Adrenal gland (tissue), 5 donors: ENCODE results near the gene CEP192.

Experiments used
- POLR2A ChIP-seq, 2 donors: fragments of 450-650 bp; IDR thresholded peaks; one replicate each; pipeline ENCODE4 v1.6.1; 2017; ENCODE audit warnings: antibody characterized with exemption in 2 of 2, mild to moderate bottlenecking in 2 of 2, moderate library complexity in 1 of 2
- TF ChIP-seq, protein P1 (sequence below), 6 experiments: fragments of 450-650 bp in 4 of 6; fragments of 200-600 bp in 2 of 6; sonication (generic) in 1 of 6; IDR thresholded peaks; 1 replicate in 5 of 6; 2 replicates in 1 of 6; pipeline versions ENCODE4 v1.5.1 to v1.8.0; 2016 to 2021; ENCODE audit warnings: antibody characterized with exemption in 6 of 6, mild to moderate bottlenecking in 2 of 6, moderate library complexity in 1 of 6
- donor health status: DM: no; HTN: no; CAD: no.

DNA sequence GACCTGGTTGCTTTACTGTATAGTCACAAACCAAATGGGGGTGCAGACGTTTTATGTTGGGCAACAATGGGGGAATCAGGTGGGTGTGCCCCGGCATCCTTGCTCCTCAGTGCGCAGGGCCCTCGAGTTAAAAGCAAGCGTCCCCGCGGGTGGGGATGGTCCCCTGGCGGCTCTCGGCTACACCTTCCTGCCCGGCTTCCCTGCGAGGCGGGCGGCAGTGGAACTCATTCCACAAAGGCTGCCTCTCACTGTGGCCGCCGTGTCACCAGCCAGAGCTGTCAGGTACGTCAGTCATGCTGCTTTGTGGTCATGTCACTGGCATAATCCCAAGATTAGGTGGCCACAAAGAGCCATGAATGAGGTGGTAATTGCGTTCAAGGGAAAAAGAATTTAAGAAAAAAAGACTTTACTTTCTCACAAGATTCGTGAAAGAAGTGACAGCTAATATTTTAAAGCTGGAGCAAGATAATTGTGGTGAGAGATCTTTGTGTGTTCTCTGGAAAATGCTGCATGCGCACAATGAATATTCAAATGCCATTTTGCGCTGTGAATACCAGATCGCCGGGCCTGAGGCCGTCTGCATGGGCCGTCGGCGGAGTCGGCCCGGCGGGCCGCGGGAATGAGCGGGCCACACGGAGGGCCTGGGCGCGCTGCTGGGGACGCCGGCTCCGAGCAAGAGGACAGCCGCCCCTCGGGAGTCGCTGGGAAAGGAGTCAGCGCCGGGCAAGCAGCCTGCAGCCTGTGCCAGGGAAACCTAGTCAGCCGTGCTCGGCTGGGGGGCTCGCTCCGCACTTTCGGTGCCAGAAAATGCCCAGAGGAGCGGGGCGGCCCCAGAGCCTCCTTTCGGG, 145.1 kb downstream of the CEP192 start:
- TF ChIP-seq, protein P1, sequence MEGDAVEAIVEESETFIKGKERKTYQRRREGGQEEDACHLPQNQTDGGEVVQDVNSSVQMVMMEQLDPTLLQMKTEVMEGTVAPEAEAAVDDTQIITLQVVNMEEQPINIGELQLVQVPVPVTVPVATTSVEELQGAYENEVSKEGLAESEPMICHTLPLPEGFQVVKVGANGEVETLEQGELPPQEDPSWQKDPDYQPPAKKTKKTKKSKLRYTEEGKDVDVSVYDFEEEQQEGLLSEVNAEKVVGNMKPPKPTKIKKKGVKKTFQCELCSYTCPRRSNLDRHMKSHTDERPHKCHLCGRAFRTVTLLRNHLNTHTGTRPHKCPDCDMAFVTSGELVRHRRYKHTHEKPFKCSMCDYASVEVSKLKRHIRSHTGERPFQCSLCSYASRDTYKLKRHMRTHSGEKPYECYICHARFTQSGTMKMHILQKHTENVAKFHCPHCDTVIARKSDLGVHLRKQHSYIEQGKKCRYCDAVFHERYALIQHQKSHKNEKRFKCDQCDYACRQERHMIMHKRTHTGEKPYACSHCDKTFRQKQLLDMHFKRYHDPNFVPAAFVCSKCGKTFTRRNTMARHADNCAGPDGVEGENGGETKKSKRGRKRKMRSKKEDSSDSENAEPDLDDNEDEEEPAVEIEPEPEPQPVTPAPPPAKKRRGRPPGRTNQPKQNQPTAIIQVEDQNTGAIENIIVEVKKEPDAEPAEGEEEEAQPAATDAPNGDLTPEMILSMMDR (IDR thresholded peaks at IDR 0.05): no peak
- no peak for TF ChIP-seq POLR2A (IDR thresholded peaks at IDR 0.05)
